ENCODE measurements around the gene KLRK1. TPM values are rescaled to one million over a fixed set of nuclear protein-coding genes. Genes with fewer than 3 reads are reported as not detected.
"Not testable (repeated sequence)": the region's sequence is repeated elsewhere in the genome, so short reads cannot be mapped to it uniquely, and the experiment has no call there.

Gene KLRK1
- total RNA-seq, 1 experiment from 2014 or later: 0.95 TPM

DNA sequence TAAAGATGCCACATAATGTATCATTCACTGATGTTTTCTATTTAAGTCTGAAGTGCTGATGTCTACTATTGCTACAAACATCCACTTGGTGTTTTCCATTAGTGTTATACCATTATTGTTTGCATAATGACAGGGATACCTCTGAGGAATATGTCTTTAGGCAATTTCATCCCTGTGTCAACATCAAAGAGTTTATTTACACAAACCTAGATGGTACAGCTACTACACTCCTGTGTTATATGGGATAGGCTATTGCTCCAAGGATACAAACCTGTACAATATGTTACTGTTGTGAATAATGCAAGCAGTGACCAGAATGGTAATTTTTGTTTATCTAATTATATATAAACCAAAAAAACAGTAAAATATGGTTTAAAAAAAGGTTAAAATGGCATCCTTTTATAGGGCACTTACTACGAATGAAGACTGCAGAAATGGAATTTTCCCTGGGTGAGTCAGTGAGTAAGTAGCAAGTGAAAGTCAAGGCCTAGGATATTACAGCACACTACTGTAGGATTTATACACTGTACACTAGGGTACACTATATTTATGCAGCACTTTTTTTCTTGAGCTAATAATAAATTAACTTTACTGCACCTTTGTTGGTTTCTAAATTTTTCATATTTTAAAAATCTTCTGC, 34.5 kb upstream of the KLRK1 start:
- H3K4me1 ChIP-seq (ENCODE audit: control insufficient read depth, insufficient read depth, low read length); BruUV-seq (replicated peaks); in situ Hi-C loops (cut with HindIII; ENCODE audit: low pct_unique_long_range_greater_than_20kb, low sequenced_read_pairs); H3K27ac ChIP-seq (ENCODE audit: low read length); CTCF ChIA-PET; H3K36me3 ChIP-seq (ENCODE audit: control insufficient read depth, insufficient read depth, low read length); H3K4me3 ChIP-seq (ENCODE audit: low read depth in 2 of 2, low read length in 2 of 2); H3K9me3 ChIP-seq (ENCODE audit: control insufficient read depth, insufficient read depth, low read depth, low read length); intact Hi-C loops (cut with micrococcal nuclease; ENCODE audit: unreplicated experiment); POLR2A ChIA-PET; DNase-seq (ENCODE audit: low read depth, low spot score); H3K27me3 ChIP-seq (ENCODE audit: control insufficient read depth, insufficient read depth, low read length): not testable (repeated sequence)
- ATAC-seq: peak; percentile 97

DNA sequence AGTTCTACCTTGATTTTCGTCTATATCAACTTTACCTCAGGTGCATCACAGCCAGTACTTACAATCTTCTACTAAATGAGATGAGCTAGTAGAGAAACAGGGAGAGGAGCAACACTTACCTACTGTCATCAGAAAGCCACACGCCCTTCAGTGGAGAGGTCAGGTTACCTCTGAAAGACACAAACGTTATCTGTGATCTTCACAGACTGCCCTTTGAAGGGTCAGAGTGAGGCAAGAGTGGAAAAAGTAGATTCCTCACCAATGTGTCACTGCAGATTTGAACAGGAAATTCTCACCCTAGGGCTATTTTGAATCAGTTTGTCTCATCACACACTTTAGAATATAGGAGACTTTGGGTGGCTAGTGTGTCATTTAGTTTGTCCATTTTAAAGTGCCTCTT, 32.3 kb upstream of the KLRK1 start:
- DNase-seq (ENCODE audit: low read depth, low spot score); H3K27ac ChIP-seq (ENCODE audit: low read length); H3K36me3 ChIP-seq (ENCODE audit: control insufficient read depth, insufficient read depth, low read length); H3K9me3 ChIP-seq (ENCODE audit: control insufficient read depth, insufficient read depth, low read depth, low read length); CTCF ChIA-PET; POLR2A ChIA-PET; BruUV-seq (replicated peaks); in situ Hi-C loops (cut with HindIII; ENCODE audit: low pct_unique_long_range_greater_than_20kb, low sequenced_read_pairs); intact Hi-C loops (cut with micrococcal nuclease; ENCODE audit: unreplicated experiment); H3K4me1 ChIP-seq (ENCODE audit: control insufficient read depth, insufficient read depth, low read length); H3K4me3 ChIP-seq (ENCODE audit: low read depth in 2 of 2, low read length in 2 of 2); H3K27me3 ChIP-seq (ENCODE audit: control insufficient read depth, insufficient read depth, low read length): not testable (repeated sequence)
- ATAC-seq: peak; percentile 47

DNA sequence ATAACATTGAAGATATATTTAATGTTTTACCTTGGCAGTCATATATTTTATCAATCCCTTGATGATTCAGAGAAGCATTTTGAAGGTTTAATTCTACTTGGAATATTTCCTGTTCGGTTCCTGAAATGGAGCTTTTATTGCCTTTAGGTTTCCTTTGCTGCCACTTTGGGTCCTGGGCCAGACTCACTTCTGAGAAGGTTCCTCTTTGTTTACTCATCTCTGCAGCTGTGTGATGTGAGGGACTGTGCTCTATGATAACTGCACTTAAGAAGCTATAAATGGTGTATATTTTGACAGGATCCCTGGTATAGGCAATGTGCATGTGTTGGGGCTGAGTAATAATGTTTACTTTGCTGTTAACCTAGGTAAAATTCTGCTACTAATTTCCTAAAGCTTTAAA, 30.5 kb upstream of the KLRK1 start, which contains the start of gene KLRC3:
Gene KLRC3 (minus strand): TSS at position 262 of the 400 bp plus-strand sequence. CDS start 45 bp downstream, at position 217.
- Histone ChIP-seq H3K27ac (ENCODE audit: low read length) (peak within 1 kb of the TSS; percentile 44; the same call in 1 of the 2 replicates), H3K4me3 (ENCODE audit: low read depth in 2 of 2, low read length in 2 of 2) (peak within 1 kb of the TSS in 1 of 2 experiments; percentile 26; a peak in 1 of 4 replicates)
- in situ Hi-C loops (cut with HindIII; ENCODE audit: low pct_unique_long_range_greater_than_20kb, low sequenced_read_pairs); H3K4me1 ChIP-seq (ENCODE audit: control insufficient read depth, insufficient read depth, low read length); ATAC-seq; H3K9me3 ChIP-seq (ENCODE audit: control insufficient read depth, insufficient read depth, low read depth, low read length); H3K36me3 ChIP-seq (ENCODE audit: control insufficient read depth, insufficient read depth, low read length); BruUV-seq (replicated peaks); H3K27me3 ChIP-seq (ENCODE audit: control insufficient read depth, insufficient read depth, low read length); POLR2A ChIA-PET; CTCF ChIA-PET; DNase-seq (ENCODE audit: low read depth, low spot score); intact Hi-C loops (cut with micrococcal nuclease; ENCODE audit: unreplicated experiment): not testable (repeated sequence)

DNA sequence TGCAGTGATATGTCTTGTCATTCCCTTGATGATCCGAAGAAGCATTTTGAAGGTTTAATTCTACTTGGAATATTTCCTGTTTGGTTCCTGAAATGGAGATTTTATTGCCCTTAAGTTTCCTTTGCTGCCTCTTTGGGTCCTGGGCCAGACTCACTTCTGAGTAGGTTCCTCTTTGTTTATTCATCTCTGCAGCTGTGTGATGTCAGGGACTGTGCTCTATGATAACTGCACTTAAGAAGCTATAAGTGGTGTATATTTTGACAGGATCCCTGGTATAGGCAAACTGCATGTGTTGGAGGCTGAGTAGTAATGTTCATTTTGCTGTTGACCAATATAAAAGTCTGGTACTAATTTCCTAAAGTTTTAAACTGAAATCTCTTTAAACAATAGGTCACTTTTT, 19.6 kb upstream of the KLRK1 start, which contains the start of gene KLRC4:
Gene KLRC4 (minus strand): TSS at position 366 of the 400 bp plus-strand sequence. CDS start 182 bp downstream, at position 184.
- H3K4me3 ChIP-seq (ENCODE audit: low read depth in 2 of 2, low read length in 2 of 2): peak within 1 kb of the TSS in 1 of 2 experiments; percentile 12; a peak in 2 of 4 replicates
- 0 out of 2 replicates have a peak, but pooled peaks cover 2% of the 10 kb centered on the region for H3K9me3 ChIP-seq (ENCODE audit: control insufficient read depth, insufficient read depth, low read depth, low read length)
- ChIA-PET POLR2A (no interaction called here), CTCF (no interaction called here)
- peaks cover 7% of the 10 kb centered on the region; the same call in 1 of the 2 replicates for H3K4me1 ChIP-seq (ENCODE audit: control insufficient read depth, insufficient read depth, low read length)
- no peaks in the 10 kb centered on the region for H3K36me3 ChIP-seq (ENCODE audit: control insufficient read depth, insufficient read depth, low read length)
- in situ Hi-C loops (cut with HindIII; ENCODE audit: low pct_unique_long_range_greater_than_20kb, low sequenced_read_pairs): no loop called here
- intact Hi-C loops (cut with micrococcal nuclease; ENCODE audit: unreplicated experiment): no loop called here
- BruUV-seq (replicated peaks): no TSS peak
- peak within 1 kb of the TSS; percentile 61 for H3K27ac ChIP-seq (ENCODE audit: low read length)
- no peaks in the 10 kb centered on the region for H3K27me3 ChIP-seq (ENCODE audit: control insufficient read depth, insufficient read depth, low read length)
- ATAC-seq (peak; percentile 77; the same call in 1 of the 2 replicates), DNase-seq (ENCODE audit: low read depth, low spot score) (no peak)
- TF ChIP-seq TCF7L2 (IDR thresholded peaks at IDR 0.05; ENCODE audit: low read depth, low read length): no peak
- TF ChIP-seq, protein P1, sequence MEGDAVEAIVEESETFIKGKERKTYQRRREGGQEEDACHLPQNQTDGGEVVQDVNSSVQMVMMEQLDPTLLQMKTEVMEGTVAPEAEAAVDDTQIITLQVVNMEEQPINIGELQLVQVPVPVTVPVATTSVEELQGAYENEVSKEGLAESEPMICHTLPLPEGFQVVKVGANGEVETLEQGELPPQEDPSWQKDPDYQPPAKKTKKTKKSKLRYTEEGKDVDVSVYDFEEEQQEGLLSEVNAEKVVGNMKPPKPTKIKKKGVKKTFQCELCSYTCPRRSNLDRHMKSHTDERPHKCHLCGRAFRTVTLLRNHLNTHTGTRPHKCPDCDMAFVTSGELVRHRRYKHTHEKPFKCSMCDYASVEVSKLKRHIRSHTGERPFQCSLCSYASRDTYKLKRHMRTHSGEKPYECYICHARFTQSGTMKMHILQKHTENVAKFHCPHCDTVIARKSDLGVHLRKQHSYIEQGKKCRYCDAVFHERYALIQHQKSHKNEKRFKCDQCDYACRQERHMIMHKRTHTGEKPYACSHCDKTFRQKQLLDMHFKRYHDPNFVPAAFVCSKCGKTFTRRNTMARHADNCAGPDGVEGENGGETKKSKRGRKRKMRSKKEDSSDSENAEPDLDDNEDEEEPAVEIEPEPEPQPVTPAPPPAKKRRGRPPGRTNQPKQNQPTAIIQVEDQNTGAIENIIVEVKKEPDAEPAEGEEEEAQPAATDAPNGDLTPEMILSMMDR (IDR thresholded peaks at IDR 0.05): no peak
- TF ChIP-seq POLR2AphosphoS5 (IDR thresholded peaks at IDR 0.05; ENCODE audit: low read depth, low read length): no peak
- no peak for TF ChIP-seq SIN3A (IDR thresholded peaks at IDR 0.05; ENCODE audit: borderline replicate concordance, insufficient read depth, low read depth, low read length)
- TF ChIP-seq, protein P2, sequence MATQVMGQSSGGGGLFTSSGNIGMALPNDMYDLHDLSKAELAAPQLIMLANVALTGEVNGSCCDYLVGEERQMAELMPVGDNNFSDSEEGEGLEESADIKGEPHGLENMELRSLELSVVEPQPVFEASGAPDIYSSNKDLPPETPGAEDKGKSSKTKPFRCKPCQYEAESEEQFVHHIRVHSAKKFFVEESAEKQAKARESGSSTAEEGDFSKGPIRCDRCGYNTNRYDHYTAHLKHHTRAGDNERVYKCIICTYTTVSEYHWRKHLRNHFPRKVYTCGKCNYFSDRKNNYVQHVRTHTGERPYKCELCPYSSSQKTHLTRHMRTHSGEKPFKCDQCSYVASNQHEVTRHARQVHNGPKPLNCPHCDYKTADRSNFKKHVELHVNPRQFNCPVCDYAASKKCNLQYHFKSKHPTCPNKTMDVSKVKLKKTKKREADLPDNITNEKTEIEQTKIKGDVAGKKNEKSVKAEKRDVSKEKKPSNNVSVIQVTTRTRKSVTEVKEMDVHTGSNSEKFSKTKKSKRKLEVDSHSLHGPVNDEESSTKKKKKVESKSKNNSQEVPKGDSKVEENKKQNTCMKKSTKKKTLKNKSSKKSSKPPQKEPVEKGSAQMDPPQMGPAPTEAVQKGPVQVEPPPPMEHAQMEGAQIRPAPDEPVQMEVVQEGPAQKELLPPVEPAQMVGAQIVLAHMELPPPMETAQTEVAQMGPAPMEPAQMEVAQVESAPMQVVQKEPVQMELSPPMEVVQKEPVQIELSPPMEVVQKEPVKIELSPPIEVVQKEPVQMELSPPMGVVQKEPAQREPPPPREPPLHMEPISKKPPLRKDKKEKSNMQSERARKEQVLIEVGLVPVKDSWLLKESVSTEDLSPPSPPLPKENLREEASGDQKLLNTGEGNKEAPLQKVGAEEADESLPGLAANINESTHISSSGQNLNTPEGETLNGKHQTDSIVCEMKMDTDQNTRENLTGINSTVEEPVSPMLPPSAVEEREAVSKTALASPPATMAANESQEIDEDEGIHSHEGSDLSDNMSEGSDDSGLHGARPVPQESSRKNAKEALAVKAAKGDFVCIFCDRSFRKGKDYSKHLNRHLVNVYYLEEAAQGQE (IDR thresholded peaks at IDR 0.05; ENCODE audit: insufficient read depth in 1 of 2, low read depth in 2 of 2, low read length in 1 of 2): no peak
